Prostate gland (tissue), 2 donors: ENCODE data around the gene SMG5.

Source experiments
- CTCF ChIP-seq, 4 experiments: fragments of 200-600 bp in 2 of 4; fragments of 450-650 bp in 2 of 4; sonication (generic) in 2 of 4; IDR thresholded peaks; 1 replicate in 3 of 4; 2 replicates in 1 of 4; pipeline ENCODE4 v1.5.1; 2016 to 2019; ENCODE audit warnings: antibody characterized with exemption in 4 of 4, mild to moderate bottlenecking in 2 of 4, moderate library complexity in 2 of 4
- POLR2A ChIP-seq: fragments of 450-650 bp; IDR thresholded peaks from one replicate; pipeline ENCODE4 v1.6.1; 2016; ENCODE audit warnings: antibody characterized with exemption, mild to moderate bottlenecking
- POLR2AphosphoS5 ChIP-seq: sonication (generic); formaldehyde crosslinking; IDR thresholded peaks from one replicate; pipeline ENCODE4 v1.6.1; 2017; ENCODE audit warnings: antibody characterized with exemption

- TF ChIP-seq CTCF (IDR thresholded peaks at IDR 0.05) (no peak), POLR2AphosphoS5 (no peak), POLR2A (no peak)
Measured at GRCh38 chr1:156270314-156270713, 12.3 kb downstream of the SMG5 start.
